DND-41 (cell line): ENCODE results near the gene RNF135.

Experiments
- CTCF ChIP-seq: IDR thresholded peaks from 2 replicates; pipeline ENCODE4 v1.5.1; 2012; ENCODE audit warnings: borderline replicate concordance, low read length, moderate library complexity, mild to moderate bottlenecking; ENCODE audit not compliant: poor library complexity, severe bottlenecking; ENCODE audit errors: extremely low read depth
- EZH2 ChIP-seq: IDR thresholded peaks from 3 replicates; pipeline ENCODE4 v1.6.1; 2012; ENCODE audit warnings: borderline replicate concordance, low read depth, mild to moderate bottlenecking, moderate library complexity, low read length, inconsistent platforms; ENCODE audit not compliant: severe bottlenecking

- TF ChIP-seq EZH2: no peak
- TF ChIP-seq CTCF: no peak
Observed at GRCh38 chr17:30952638-30953393, 18.0 kb upstream of the RNF135 start.
